ENCODE results near the gene METTL6. TPM values are rescaled to one million over a fixed set of nuclear protein-coding genes. Genes with fewer than 3 reads are reported as not detected.
"Not testable (repeated sequence)": the region's sequence is repeated elsewhere in the genome, so short reads cannot be mapped to it uniquely, and the experiment has no call there.

METTL6 gene
- total and polyA plus RNA-seq, 2 donors (not counting 1 experiment from before 2014, with no cell fraction given), result 25.7 to 37.3 TPM

- Histone ChIP-seq H3K4me3 (replicated peaks in 1 of 4; ENCODE audit: control extremely low read depth in 1 of 4, insufficient read depth in 1 of 4, low read depth in 3 of 4, low read length in 4 of 4) (no peak overlapping the region), H3K27ac (ENCODE audit: insufficient read depth, low read length) (no peak overlapping the region), H4K20me1 (ENCODE audit: control insufficient read depth, extremely low read depth, insufficient read depth, low read length) (no peaks in the 10 kb centered on the region), H3K4me2 (ENCODE audit: extremely low read depth, insufficient read depth, low read length) (no peak overlapping the region), H3K36me3 (ENCODE audit: control insufficient read depth, insufficient read depth, low read length) (no peaks in the 10 kb centered on the region), H3K9ac (ENCODE audit: insufficient read depth, low read length) (no peak overlapping the region), H3K79me2 (ENCODE audit: control insufficient read depth, insufficient read depth, low read length) (no peaks in the 10 kb centered on the region), H3K4me1 (ENCODE audit: control insufficient read depth, extremely low read depth, insufficient read depth, low read length) (no peaks in the 10 kb centered on the region), H3K27me3 (ENCODE audit: control insufficient read depth, insufficient read depth, low read length) (no peaks in the 10 kb centered on the region), H3K9me3 (ENCODE audit: control insufficient read depth, insufficient read depth, low read depth, low read length) (no peaks in the 10 kb centered on the region), H2AFZ (ENCODE audit: low read length) (no peak overlapping the region)
- TF ChIP-seq EZH2 (IDR thresholded peaks at IDR 0.05; ENCODE audit: low read length, missing control alignments) (no peak), CTCF (conservative IDR thresholded peaks at IDR 0.05 in 1 of 2, IDR thresholded peaks at IDR 0.05 in 1 of 2; ENCODE audit: low read depth in 1 of 2, low read length in 2 of 2) (no peak)
- no peak for DNase-seq (ENCODE audit: low read depth in 2 of 2)
Observed at GRCh38 chr3:15385901-15386653, 41.3 kb downstream of the METTL6 start.

- H4K20me1 ChIP-seq (ENCODE audit: control insufficient read depth, extremely low read depth, insufficient read depth, low read length); H3K36me3 ChIP-seq (ENCODE audit: control insufficient read depth, insufficient read depth, low read length); DNase-seq (ENCODE audit: low read depth in 2 of 2); H3K27ac ChIP-seq (ENCODE audit: insufficient read depth, low read length); H3K9me3 ChIP-seq (ENCODE audit: control insufficient read depth, insufficient read depth, low read depth, low read length); H3K4me2 ChIP-seq (ENCODE audit: extremely low read depth, insufficient read depth, low read length); H3K4me3 ChIP-seq (replicated peaks in 1 of 4; ENCODE audit: control extremely low read depth in 1 of 4, insufficient read depth in 1 of 4, low read depth in 3 of 4, low read length in 4 of 4); H2AFZ ChIP-seq (ENCODE audit: low read length); H3K4me1 ChIP-seq (ENCODE audit: control insufficient read depth, extremely low read depth, insufficient read depth, low read length); H3K79me2 ChIP-seq (ENCODE audit: control insufficient read depth, insufficient read depth, low read length); H3K9ac ChIP-seq (ENCODE audit: insufficient read depth, low read length); H3K27me3 ChIP-seq (ENCODE audit: control insufficient read depth, insufficient read depth, low read length): not testable (repeated sequence)
Observed at GRCh38 chr3:15385238-15385695, 42.1 kb downstream of the METTL6 start.

GRCh38 chr3:15384510-15385237 is 42.7 kb downstream of the METTL6 start:
- Histone ChIP-seq H3K27me3 (ENCODE audit: control insufficient read depth, insufficient read depth, low read length) (no peaks in the 10 kb centered on the region), H4K20me1 (ENCODE audit: control insufficient read depth, extremely low read depth, insufficient read depth, low read length) (no peaks in the 10 kb centered on the region), H3K9ac (ENCODE audit: insufficient read depth, low read length) (no peak overlapping the region), H3K4me2 (ENCODE audit: extremely low read depth, insufficient read depth, low read length) (no peak overlapping the region), H3K79me2 (ENCODE audit: control insufficient read depth, insufficient read depth, low read length) (no peaks in the 10 kb centered on the region), H3K4me3 (replicated peaks in 1 of 4; ENCODE audit: control extremely low read depth in 1 of 4, insufficient read depth in 1 of 4, low read depth in 3 of 4, low read length in 4 of 4) (no peak overlapping the region), H3K9me3 (ENCODE audit: control insufficient read depth, insufficient read depth, low read depth, low read length) (no peaks in the 10 kb centered on the region), H3K36me3 (ENCODE audit: control insufficient read depth, insufficient read depth, low read length) (no peaks in the 10 kb centered on the region), H3K27ac (ENCODE audit: insufficient read depth, low read length) (no peak overlapping the region), H3K4me1 (ENCODE audit: control insufficient read depth, extremely low read depth, insufficient read depth, low read length) (no peaks in the 10 kb centered on the region), H2AFZ (ENCODE audit: low read length) (no peak overlapping the region)
- TF ChIP-seq CTCF (conservative IDR thresholded peaks at IDR 0.05 in 1 of 2, IDR thresholded peaks at IDR 0.05 in 1 of 2; ENCODE audit: low read depth in 1 of 2, low read length in 2 of 2), result no peak
- DNase-seq (ENCODE audit: low read depth in 2 of 2), result no peak
